Stimulated activated CD4-positive, alpha-beta T cell treated with anti-CD3 and anti-CD28 coated beads, Interleukin-4, amount 100 ng/mL, for 48 hours (primary cell): ENCODE data around the gene SURF6.
"Not testable (repeated sequence)": the region's sequence is repeated elsewhere in the genome, so short reads cannot be mapped to it uniquely, and the experiment has no call there.

Experiments used
- DNase-seq, 2 donors: peaks; one replicate each; pipeline ENCODE4 v3.0.0-alpha.2; 2020; ENCODE audit warnings: low read depth in 2 of 2

The SURF6 gene

GRCh38 chr9:133348718-133349573 is 13.0 kb upstream of the SURF6 start:
- no peak for DNase-seq

GRCh38 chr9:133347985-133348717 is 12.2 kb upstream of the SURF6 start, which contains the start of the genes MED22 and RPL7A:
Gene MED22, minus strand, starts transcription at chr9:133348131. Its CDS starts 1,469 bp downstream, at chr9:133346662.
Gene RPL7A, plus strand, starts transcription at chr9:133348218. Its CDS starts 26 bp downstream, at chr9:133348244.
- DNase-seq = peak; percentile 88 to 91

- no peak for DNase-seq
These were observed 11.6 kb upstream of the SURF6 start for GRCh38 chr9:133347515-133347984.

- no peak for DNase-seq
These were observed 10.2 kb upstream of the SURF6 start for GRCh38 chr9:133346021-133346785.

GRCh38 chr9:133345596-133345995 is 9.6 kb upstream of the SURF6 start:
- DNase-seq = no peak

GRCh38 chr9:133344979-133345378 is 9.0 kb upstream of the SURF6 start:
- no peak for DNase-seq

DNA sequence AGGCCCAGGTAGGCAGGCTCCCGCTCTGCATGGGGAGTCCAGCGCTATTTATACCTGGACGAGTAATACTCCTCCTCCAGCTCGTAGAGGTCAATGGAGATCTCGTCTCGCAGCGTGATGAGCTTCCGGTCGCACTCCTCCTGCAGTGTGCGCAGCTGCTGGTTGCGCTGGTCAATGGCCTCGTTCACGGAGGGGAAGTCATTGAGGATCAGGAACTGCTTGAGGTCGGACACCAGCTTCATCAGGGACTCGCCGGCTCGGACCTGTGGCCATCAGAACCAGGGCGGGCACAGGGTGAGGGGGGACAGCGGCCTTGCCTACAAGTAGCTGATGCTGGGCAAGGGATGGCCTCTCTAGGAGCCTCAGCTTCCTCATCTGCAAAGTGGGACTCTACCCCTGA is 8.1 kb upstream of the SURF6 start:
- DNase-seq = no peak

DNA sequence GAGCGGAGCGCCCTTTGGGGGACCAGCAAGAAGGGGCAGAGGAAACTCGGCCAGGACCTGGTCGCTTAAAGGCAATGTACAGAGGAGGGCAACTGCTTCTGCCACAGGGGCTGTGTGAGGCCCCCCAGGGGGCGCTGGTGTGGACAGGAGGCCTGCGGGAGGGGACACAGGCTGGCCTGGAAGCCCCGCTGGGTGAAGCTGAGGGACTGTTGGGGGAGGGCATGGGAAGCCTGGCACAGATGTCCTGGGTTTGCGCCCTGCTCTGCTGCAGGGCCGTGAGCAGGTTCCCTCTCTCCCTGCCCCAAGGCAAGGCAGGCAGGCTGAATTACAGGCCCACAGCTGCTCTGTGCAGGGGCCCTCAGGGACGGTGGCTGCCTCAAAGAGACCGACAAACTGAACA is 6.6 kb upstream of the SURF6 start:
- no peak for DNase-seq

- DNase-seq = no peak
These were observed 6.0 kb upstream of the SURF6 start for GRCh38 chr9:133342069-133342406.

DNA sequence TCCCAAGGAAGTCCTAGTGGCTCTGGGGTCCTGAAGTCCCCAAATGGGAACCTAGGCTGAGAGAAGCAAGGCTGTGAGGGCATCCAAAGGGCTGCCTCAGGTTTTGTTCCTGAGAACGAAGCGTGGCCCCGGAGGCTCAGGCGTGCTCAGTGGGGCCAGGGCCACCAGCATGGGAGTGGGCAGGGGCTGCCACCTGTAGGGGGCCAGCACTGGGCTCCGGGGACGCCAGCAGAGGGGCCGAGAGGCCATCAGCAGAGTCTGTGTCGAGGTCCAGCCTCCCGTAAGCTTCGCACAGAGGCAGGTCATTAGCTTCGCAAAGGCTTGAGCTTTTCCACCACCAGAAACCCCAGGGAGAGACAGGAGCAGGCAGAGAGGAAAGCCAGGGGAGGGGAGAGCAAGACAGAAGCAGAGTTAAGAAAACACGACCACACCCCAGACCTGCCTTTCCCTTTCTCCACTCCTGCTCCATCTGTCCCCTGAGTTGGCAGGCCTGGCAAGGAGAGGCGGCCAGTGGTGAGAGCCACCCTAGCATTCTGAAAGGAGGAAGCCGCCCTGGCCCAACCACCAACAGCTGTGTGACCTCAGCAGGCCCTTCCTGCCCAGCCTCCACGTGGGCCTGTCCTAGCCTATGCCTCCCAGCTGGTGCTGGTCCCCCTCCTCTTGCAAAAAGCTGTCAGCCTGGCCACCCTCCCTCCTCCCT is 5.5 kb upstream of the SURF6 start:
- no peak for DNase-seq

- DNase-seq = no peak
These were observed 4.9 kb upstream of the SURF6 start for GRCh38 chr9:133340916-133341315.

DNA sequence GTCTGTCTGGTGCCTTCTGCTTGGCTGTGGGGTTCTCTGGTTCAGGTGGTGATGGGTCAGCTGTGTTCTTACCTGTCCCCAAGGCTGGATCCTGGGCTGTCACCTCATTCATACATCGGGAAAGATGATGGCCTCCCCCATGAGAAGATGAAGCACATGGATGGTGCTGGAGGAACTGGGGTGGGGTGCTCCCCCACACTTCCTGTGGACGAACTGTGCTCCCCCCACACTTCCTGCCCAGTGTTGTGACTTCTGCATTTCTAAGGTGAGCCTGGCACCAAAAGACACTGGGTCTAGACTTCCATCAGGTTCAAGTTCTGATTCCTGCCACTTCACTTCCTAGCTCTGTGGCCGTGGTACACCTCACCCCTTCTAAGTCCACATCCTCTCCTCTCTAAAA is 4.3 kb upstream of the SURF6 start:
- DNase-seq = no peak

DNA sequence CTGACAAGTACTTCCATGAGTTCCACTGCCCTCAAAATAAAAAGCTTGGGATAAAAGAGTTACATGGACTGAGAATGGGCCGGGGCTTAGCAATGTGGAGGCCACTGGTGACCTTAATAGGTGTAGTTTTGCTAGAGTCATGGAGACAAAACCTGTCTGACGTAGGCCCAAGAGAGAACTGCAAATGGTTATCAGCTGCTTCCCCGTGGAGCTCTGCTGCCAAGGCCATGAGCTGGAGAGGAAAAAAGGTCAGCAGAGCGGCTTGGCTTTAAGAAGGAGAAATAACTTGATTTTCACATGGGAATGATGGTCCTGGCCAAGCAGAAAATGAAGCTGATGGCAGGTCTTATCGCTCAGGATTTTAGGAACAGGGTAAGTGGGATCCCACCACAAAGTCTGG is 3.7 kb upstream of the SURF6 start:
- DNase-seq = no peak

DNA sequence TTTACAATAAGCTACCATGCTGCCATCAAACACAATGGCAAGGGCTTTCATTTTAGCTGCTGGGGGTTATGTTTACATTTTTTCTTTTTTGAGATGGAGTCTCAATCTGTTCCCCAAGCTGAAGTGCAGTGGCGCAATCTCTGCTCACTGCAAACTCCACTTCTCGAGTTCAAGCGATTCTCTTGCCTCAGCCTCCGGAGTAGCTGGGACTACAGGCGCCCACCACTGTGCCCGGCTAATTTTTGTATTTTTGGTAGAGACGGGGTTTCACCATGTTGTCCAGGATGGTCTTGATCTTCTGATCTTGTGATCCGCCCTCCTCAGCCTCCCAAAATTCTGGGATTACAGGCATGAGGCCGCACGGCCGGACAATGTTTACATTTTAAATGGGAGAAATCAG is 1.1 kb downstream of the SURF6 start:
- DNase-seq = not testable (repeated sequence)

DNA sequence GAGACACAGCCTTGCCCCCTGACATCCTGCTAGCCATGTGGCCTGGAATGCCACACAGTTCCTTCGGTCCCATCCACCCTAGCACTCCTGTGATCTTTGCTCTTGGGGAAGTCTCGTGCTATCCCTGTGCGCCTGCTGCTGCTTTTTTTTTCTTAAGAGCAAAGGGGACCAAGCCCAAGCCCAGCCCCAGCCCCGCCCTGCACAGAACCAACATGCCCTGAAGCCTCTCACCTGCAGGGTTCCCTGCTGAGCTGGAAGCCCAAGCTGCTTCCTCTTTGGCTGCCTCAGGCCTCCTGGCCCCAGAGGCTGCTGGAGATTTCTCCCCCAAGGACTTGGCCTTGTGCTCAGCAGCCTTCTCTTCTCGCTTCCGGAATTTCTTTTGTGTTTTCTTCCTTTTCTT is 1.8 kb downstream of the SURF6 start:
- DNase-seq = no peak

DNA sequence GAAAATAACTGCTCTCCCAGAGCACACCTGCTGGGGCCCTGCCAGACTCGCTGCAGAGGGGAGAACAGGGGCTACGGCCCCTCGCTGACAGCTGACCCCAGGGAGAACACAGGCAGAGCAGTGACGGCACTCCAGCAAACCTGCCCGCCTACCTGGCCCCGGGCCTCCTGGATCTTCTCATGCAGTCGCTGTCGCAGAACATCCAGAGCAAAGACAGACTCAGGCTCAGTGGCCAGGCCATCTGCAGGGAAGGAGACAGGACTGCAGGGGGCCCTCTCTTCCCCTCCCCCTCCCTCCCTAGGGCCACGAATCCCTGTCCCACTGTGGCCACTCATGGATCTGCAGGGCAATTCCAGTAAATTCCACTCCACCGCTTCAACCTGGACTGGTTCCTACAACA is 2.4 kb downstream of the SURF6 start:
- no peak for DNase-seq

DNA sequence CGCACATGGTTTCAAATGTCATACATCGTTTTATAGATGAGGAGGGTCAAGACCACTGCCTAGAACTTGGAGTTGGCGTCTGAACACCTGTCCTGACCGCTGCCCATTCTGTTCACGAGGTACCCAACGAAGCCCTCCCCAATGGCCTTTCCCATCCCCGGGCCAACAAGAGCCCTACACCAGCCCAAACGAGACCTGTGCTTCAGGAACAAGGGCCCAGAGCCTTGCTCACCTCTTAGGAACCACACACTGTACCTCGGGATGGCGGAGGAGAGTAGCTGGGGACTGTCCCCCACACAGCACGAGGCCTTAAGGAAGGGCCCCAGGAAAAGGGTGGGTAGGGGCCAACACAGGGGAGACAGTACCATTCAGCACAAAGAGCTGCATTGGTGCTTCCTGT is 3.0 kb downstream of the SURF6 start:
- DNase-seq = no peak

- DNase-seq = no peak
These were observed 3.6 kb downstream of the SURF6 start for GRCh38 chr9:133332381-133332730.

DNA sequence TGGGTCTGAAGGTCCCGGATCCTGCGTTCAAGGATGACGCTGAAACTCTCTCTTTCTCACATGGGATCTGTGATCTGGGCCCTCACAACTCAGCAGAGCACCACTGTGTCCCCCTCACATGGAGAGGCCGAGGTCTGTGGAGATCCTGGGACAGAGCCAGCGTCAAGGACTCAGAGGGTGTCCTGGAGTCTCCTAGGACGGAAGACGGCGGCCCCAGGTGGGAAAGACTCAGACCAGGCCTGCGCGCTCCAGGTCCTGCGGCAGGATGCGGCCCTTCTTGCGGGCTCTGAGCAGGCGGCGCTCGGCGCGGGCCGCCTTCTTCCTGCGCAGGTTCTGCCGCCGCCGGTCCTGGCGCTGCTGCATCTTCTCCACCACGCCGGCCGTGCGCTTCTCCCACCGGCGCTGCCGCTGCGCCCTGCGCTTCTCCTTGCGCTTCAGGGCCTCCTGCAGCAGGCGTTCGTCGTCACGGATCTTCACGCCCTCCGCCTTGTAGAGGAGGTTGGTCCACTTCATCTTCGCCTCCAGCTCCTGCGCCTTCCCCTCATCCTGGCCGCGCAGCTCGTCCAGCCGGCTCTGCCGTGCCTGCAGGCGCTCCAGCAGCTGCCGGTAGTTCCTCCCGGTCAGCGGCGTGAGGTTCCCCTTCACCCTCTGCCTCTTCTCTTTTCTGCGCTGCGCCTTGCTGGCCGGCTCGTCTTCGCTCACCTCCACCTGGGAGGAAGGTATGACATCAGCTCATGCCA is 4.2 kb downstream of the SURF6 start:
- DNase-seq = no peak

GRCh38 chr9:133331221-133331620 is 4.8 kb downstream of the SURF6 start:
- no peak for DNase-seq
